Activated CD8-positive, alpha-beta T cell treated with anti-CD3 and anti-CD28 coated beads, Interleukin-2, amount 10 ng/mL, durations not matched to agents 7 days and 5 days (primary cell): Measurements from ENCODE around the gene PFKFB2. TPM values are rescaled to one million over a fixed set of nuclear protein-coding genes. Genes with fewer than 3 reads are reported as not detected.
A peak's percentile ranks its signal among the peaks of the same experiment; 100 is the strongest.

Experiments
- ATAC-seq: fragments of 150-1000 bp; cut with Tn5 transposase; one replicate; pipeline ENCODE4 v1.10.0; 2021; ENCODE audit warnings: moderate library complexity
- CTCF ChIA-PET: fragments of 350-600 bp; sonication (Branson Sonifier 250); formaldehyde crosslinking; loops from one replicate; lab custom pipeline; 2021; ENCODE audit warnings: antibody characterized with exemption; lab: Charles Lee
- POLR2A ChIA-PET: fragments of 350-600 bp; sonication (Branson Sonifier 250); formaldehyde crosslinking; loops from one replicate; lab custom pipeline; 2021; ENCODE audit warnings: antibody characterized with exemption; lab: Charles Lee
- DNase-seq: peaks from one replicate; pipeline ENCODE4 v3.0.0-alpha.2; 2020
- H3K27ac Mint-ChIP-seq: one replicate; pipeline ENCODE4 v1.8.0; 2021; ENCODE audit warnings: mild to moderate bottlenecking, mixed read lengths
- H3K27me3 Mint-ChIP-seq: one replicate; pipeline ENCODE4 v1.8.0; 2021; ENCODE audit warnings: low read depth, mixed read lengths
- H3K36me3 Mint-ChIP-seq: one replicate; pipeline ENCODE4 v1.8.0; 2021; ENCODE audit warnings: low read depth, mixed read lengths
- H3K4me1 Mint-ChIP-seq: one replicate; pipeline ENCODE4 v1.8.0; 2021; ENCODE audit warnings: low read depth, mixed read lengths
- H3K4me3 Mint-ChIP-seq: one replicate; pipeline ENCODE4 v1.8.0; 2021; ENCODE audit warnings: mild to moderate bottlenecking, mixed read lengths
- H3K9me3 Mint-ChIP-seq: one replicate; pipeline ENCODE4 v1.8.0; 2022; ENCODE audit warnings: mixed read lengths; ENCODE audit not compliant: insufficient read depth
- total RNA-seq, 2 experiments: library from RNA; stranded (reverse); gene quantifications; one replicate each; pipeline ENCODE4 v1.2.3, GENCODE V29; 2021

Gene PFKFB2
- total RNA-seq, 2 experiments from 2014 or later, result 5.0 to 6.6 TPM

DNA sequence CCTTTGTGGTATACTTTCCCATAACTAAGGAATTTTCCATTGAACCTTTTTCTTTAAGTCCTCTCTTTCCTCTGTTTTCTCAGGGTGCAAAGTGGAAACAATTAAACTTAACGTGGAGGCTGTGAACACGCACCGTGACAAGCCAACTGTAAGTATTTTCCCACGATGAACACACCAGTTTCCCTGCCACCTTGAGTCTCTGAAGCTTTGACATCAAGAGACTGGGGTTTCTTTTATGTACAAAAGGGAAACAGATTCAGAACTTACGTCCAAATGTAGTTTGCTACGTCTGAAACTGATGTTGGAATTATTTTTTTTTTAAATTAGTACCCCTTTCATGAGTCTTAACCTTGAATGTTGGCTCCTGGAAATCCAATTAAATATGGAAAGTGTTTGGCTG lies 18.4 kb downstream of the PFKFB2 start:
- Mint-ChIP-seq H3K4me1 (peaks cover 53% of the 10 kb centered on the region), H3K27ac (peak overlapping the region; percentile 88), H3K27me3 (no peaks in the 10 kb centered on the region), H3K9me3 (no peaks in the 10 kb centered on the region), H3K4me3 (peak overlapping the region; percentile 37), H3K36me3 (peaks cover 26% of the 10 kb centered on the region)
- ATAC-seq, result peak; percentile 20
- DNase-seq, result peak; percentile 19
- ChIA-PET POLR2A (interaction anchor here (0.8 kb wide), 2 partner anchors 11 to 250 kb away, joined by 3 read pairs; partner anchors contain the start of gene CD55), CTCF (interaction anchor here (0.6 to 3.4 kb wide), 18 partner anchors 9 to 428 kb away, joined by 3 to 21 read pairs (median 5); partner anchors contain the start of genes FCMR and PFKFB2)

DNA sequence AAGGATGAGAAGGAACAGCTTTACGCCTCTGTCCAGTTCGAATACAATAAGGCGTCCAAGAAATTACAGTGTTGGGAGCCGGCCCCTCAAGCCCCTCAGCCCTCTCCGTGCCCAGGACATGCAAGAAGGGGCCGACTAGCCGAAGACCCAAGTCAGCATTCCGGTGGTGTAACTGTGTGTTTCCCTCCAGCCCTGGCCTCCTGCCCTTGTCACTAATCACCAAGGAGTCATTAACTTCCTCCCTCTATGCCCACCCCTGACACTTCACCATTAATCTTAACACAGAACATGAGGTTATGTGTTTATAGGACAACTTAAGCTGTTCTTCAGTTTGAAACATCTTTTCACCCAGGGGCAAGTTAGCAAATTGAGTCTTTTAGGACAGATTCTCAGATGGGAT lies 19.2 kb downstream of the PFKFB2 start:
- CTCF ChIA-PET, result interaction anchor here (1.3 to 3.4 kb wide), 6 partner anchors 8 to 408 kb away, joined by 3 to 21 read pairs (median 7); no protein-coding TSS in a partner anchor
- Mint-ChIP-seq H3K27ac (no peak overlapping the region), H3K4me3 (no peak overlapping the region), H3K4me1 (peaks cover 54% of the 10 kb centered on the region), H3K27me3 (no peaks in the 10 kb centered on the region), H3K9me3 (no peaks in the 10 kb centered on the region), H3K36me3 (peaks cover 26% of the 10 kb centered on the region)
- POLR2A ChIA-PET, result no interaction called here
- ATAC-seq, result no peak
- DNase-seq, result no peak

GRCh38 chr1:207073906-207074820 lies 21.1 kb downstream of the PFKFB2 start:
- ATAC-seq, result no peak
- ChIA-PET CTCF (interaction anchor here (1.0 to 4.6 kb wide), 9 partner anchors 9 to 426 kb away, joined by 3 to 50 read pairs (median 4); partner anchors contain the start of gene YOD1), POLR2A (no interaction called here)
- DNase-seq, result no peak
- Mint-ChIP-seq H3K36me3 (peaks cover 22% of the 10 kb centered on the region), H3K4me3 (no peak overlapping the region), H3K4me1 (peaks cover 47% of the 10 kb centered on the region), H3K27me3 (peaks cover 2% of the 10 kb centered on the region), H3K9me3 (no peaks in the 10 kb centered on the region), H3K27ac (no peak overlapping the region)

DNA sequence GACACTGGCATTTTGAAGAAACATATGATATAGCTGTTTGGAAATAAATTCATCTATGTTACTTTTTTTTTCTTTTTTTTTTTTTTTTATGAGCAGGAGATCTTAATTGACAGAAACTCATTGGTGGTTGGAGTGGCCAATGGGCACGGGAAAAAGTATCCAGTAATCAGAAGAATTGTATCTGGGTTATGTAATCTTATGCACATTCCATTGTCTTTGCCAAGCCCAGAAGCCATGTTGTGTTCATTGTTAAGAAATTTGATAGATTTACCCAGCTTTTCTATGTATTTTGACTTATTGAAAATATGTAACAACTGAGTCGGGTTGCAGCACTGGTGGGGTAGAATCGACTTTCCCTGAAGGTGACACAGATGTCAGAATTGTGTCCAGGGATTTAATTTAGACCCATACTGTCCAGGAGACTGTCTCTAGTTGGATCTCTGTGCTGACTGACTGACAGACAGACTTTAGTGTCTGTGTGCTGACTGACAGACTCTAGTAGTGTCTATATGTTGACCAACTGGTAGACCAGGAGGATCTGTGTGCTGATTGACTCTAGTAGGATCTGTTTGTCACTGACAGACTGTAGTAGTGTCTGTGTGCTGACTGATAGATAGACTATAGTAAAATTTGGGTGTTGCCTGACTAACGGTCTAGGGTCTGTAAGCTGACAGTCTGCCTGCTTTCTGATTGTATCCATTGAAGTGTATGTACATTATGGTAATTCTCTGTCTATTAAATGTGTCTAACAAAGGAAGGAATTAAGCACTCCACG lies 23.3 kb downstream of the PFKFB2 start:
- ChIA-PET CTCF (interaction anchor here (0.6 to 4.6 kb wide), 15 partner anchors 8 to 1875 kb away, joined by 3 to 50 read pairs (median 5); partner anchors contain the start of genes PFKFB2 and YOD1), POLR2A (no interaction called here)
- no peak for ATAC-seq
- H3K4me1 Mint-ChIP-seq, result peaks cover 25% of the 10 kb centered on the region
- DNase-seq, result no peak
- H3K27me3 Mint-ChIP-seq, result peaks cover 2% of the 10 kb centered on the region
- no peak overlapping the region for H3K27ac Mint-ChIP-seq
- H3K9me3 Mint-ChIP-seq, result no peaks in the 10 kb centered on the region
- peaks cover 10% of the 10 kb centered on the region for H3K36me3 Mint-ChIP-seq
- no peak overlapping the region for H3K4me3 Mint-ChIP-seq

- H3K9me3 Mint-ChIP-seq, result no peaks in the 10 kb centered on the region
- POLR2A ChIA-PET, result no interaction called here
Measured at GRCh38 chr1:207077012-207077411, 23.9 kb downstream of the PFKFB2 start.

DNA sequence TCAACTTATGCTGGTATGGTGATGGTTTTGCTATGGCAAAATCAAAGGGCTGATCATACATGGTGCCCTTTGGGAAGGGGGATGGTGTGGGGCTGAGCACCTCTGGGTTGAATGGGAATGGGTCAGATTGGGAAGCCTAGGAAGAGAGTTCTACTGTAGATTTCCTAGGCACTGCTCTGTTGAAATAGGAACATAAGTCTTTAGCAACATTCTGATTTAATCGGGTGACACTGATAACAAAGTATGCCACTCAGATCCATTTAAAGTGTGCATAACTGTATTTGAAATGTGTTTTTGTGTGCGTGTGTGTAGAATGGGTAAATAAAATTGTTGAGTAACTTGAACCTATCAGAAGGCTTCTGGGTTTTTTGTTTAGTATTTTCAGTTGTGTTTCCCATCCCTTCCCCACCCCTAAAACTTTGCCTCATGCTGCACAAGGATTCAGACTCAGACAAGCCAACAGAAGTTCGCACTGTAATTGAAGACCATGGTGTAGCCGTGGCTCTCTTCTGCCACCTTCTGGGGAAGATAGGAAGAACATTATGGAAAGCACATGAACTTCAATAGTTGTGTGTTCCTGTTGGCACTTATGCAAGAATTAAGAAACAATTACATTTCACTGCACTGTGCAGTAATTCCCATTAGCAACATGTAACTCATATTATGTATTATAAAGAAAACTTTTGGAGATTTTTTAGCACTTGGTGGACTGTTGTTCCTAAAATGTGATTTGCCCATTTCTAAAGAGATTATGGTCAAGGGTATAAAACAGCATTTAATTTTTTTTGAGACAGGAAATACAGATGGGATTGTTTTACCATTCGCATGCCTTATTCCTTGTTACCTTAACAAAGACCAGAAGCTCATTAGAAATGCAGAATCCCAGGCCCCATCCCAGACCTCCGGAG lies 24.6 kb downstream of the PFKFB2 start:
- Mint-ChIP-seq H3K4me3 (no peak overlapping the region), H3K4me1 (peaks cover 12% of the 10 kb centered on the region), H3K9me3 (no peaks in the 10 kb centered on the region), H3K27me3 (peaks cover 8% of the 10 kb centered on the region), H3K27ac (no peak overlapping the region), H3K36me3 (peaks cover 2% of the 10 kb centered on the region)
- ATAC-seq (peak; percentile 85), DNase-seq (peak; percentile 84)
- CTCF ChIA-PET, result interaction anchor here (0.7 to 7.2 kb wide), 12 partner anchors 9 to 361 kb away, joined by 3 to 67 read pairs (median 6); partner anchors contain the start of genes CD55, PFKFB2 and YOD1
- POLR2A ChIA-PET, result no interaction called here

More at GRCh38 chr1:207077012-207077411, 23.9 kb downstream of the PFKFB2 start:
- H3K27ac Mint-ChIP-seq, result no peak overlapping the region
- H3K4me1 Mint-ChIP-seq, result peaks cover 19% of the 10 kb centered on the region
- H3K27me3 Mint-ChIP-seq, result peaks cover 2% of the 10 kb centered on the region
- ATAC-seq (no peak), DNase-seq (no peak)
- no peak overlapping the region for H3K4me3 Mint-ChIP-seq
- CTCF ChIA-PET, result interaction anchor here (0.8 to 4.6 kb wide), 7 partner anchors 9 to 423 kb away, joined by 3 to 50 read pairs (median 6); partner anchors contain the start of genes PFKFB2 and YOD1
- H3K36me3 Mint-ChIP-seq, result peaks cover 6% of the 10 kb centered on the region

DNA sequence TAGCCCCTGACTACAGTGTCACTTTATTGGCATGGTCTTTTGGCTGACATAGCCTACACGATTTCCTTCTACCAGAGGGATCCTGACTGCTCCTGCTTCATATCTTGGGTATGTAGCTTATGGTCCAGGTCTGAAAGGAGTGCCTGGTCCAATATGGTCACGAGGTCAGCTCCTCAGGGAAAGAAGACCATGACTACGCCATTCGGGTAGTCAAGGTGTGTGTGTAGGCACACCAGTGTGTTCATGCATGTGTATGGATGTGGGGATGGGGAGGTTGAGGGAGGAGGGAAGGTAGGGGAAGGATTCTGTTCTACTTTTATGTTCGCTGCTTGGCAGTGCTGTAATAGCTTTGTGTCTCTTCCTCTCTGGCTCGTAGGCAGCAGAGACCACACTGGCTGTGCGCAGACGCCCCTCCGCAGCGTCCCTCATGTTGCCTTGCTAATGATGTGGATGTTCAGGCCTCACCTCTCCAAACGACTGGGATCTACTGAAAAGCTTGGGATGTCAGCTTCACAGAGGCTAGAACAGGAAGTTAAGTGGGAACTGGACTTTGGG lies 25.6 kb downstream of the PFKFB2 start:
- CTCF ChIA-PET, result interaction anchor here (0.7 to 7.2 kb wide), 8 partner anchors 9 to 360 kb away, joined by 3 to 67 read pairs (median 4); partner anchors contain the start of genes CD55, PFKFB2 and YOD1
- peaks cover 15% of the 10 kb centered on the region for H3K27me3 Mint-ChIP-seq
- H3K4me1 Mint-ChIP-seq, result peaks cover 7% of the 10 kb centered on the region
- H3K36me3 Mint-ChIP-seq, result no peaks in the 10 kb centered on the region
- no peak overlapping the region for H3K27ac Mint-ChIP-seq
- H3K4me3 Mint-ChIP-seq, result no peak overlapping the region
- no peaks in the 10 kb centered on the region for H3K9me3 Mint-ChIP-seq
- DNase-seq, result no peak
- no peak for ATAC-seq
- POLR2A ChIA-PET, result no interaction called here

DNA sequence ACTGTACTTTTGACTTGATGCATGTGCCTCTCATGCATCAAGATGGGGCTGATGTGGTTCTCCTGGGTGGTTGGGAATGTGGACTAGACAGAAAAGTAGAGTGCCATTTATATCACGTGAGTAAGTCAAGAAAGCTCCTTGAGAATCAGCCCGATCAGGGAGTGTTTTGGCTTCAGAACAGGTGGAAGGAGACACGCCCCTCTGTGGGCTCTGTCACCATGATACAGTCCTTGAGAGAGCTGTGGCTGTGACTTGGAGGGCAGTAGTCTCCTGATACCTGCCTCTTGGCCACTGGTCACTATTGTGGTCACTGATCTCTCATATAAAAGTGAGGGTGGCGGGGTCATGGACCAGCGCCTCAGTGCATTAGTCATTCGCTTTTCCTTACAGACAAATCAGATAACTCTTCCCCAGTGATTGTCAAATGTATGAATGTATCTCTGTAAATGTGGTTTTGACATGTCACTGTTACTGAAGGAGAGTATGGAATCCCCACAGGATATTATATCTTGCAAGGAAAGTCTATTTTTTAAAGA lies 26.7 kb downstream of the PFKFB2 start:
- ChIA-PET POLR2A (no interaction called here), CTCF (interaction anchor here (0.8 to 7.2 kb wide), 13 partner anchors 8 to 420 kb away, joined by 3 to 67 read pairs (median 5); partner anchors contain the start of genes PFKFB2 and YOD1)
- H3K4me3 Mint-ChIP-seq, result no peak overlapping the region
- ATAC-seq (no peak), DNase-seq (no peak)
- peaks cover 16% of the 10 kb centered on the region for H3K4me1 Mint-ChIP-seq
- H3K27me3 Mint-ChIP-seq, result peaks cover 15% of the 10 kb centered on the region
- H3K9me3 Mint-ChIP-seq, result no peaks in the 10 kb centered on the region
- H3K27ac Mint-ChIP-seq, result no peak overlapping the region
- no peaks in the 10 kb centered on the region for H3K36me3 Mint-ChIP-seq

DNA sequence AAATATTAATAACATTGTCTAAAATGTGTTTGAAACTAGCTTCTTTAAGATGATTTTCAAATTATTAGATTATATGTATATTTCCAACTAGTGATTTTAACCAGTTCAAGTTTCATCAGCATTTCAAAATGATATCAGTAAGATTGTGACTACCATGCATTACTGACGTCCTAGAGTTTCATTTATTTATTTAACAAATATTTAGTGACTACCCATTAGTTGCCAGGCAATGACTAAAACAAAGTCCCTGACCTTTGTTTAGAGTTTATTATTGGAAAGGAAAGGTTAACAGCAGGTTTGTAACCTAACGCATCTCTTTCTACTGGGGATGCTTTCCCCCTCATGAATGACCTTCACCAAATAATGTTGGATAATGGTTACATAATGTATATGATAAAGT lies 28.0 kb downstream of the PFKFB2 start:
- Mint-ChIP-seq H3K4me1 (peaks cover 22% of the 10 kb centered on the region), H3K9me3 (no peaks in the 10 kb centered on the region), H3K27me3 (peaks cover 18% of the 10 kb centered on the region), H3K27ac (no peak overlapping the region), H3K36me3 (no peaks in the 10 kb centered on the region), H3K4me3 (no peak overlapping the region)
- ChIA-PET POLR2A (no interaction called here), CTCF (interaction anchor here (0.9 to 7.2 kb wide), 7 partner anchors 9 to 418 kb away, joined by 3 to 67 read pairs (median 5); partner anchors contain the start of genes CR1 and YOD1)
- DNase-seq, result no peak
- no peak for ATAC-seq

DNA sequence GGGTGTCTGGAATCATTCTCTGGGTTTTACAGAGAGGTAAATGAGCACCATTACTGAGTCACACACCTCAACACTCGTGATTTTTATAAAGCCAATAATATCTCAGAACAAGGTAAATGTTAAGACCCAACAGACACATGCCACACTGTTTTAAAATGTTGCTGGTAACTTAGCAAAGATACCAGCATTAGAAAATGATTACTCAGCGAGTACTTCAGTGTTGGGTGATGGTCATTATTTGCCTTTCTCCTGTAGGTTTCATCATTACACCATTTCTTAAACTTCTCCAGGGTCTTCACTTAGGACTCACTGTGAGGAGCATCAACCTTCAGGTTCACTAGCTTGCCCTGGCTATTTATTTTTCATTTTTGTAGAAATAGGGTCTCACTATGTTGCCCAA lies 28.7 kb downstream of the PFKFB2 start:
- Mint-ChIP-seq H3K4me1 (peaks cover 22% of the 10 kb centered on the region), H3K4me3 (no peak overlapping the region), H3K9me3 (no peaks in the 10 kb centered on the region), H3K27me3 (peaks cover 20% of the 10 kb centered on the region), H3K36me3 (no peaks in the 10 kb centered on the region), H3K27ac (no peak overlapping the region)
- POLR2A ChIA-PET, result interaction anchor here (1.0 kb wide), 1 partner anchor 239 kb away, joined by 3 read pairs; the partner anchor contains the start of gene CD55
- CTCF ChIA-PET, result interaction anchor here (1.4 to 7.2 kb wide), 4 partner anchors 8 to 324 kb away, joined by 5 to 67 read pairs (median 36); partner anchors contain the start of gene YOD1
- ATAC-seq (no peak), DNase-seq (no peak)
